AG10803 (cell line): ENCODE data around the gene PLXNB2.

Experiments
- DNase-seq: peaks from one replicate; pipeline ENCODE4 v3.0.0; 2010; ENCODE audit warnings: low read depth
- H3K4me3 ChIP-seq: 2 replicates; pipeline ENCODE4 v1.5.1; 2011; ENCODE audit warnings: mild to moderate bottlenecking, low read length, control low read depth
- TF ChIP-seq, protein P1 (sequence below): conservative IDR thresholded peaks from 2 replicates; pipeline ENCODE4 v1.5.1; 2011; ENCODE audit warnings: mild to moderate bottlenecking, low read length, control low read depth, inconsistent platforms

Gene PLXNB2

DNA sequence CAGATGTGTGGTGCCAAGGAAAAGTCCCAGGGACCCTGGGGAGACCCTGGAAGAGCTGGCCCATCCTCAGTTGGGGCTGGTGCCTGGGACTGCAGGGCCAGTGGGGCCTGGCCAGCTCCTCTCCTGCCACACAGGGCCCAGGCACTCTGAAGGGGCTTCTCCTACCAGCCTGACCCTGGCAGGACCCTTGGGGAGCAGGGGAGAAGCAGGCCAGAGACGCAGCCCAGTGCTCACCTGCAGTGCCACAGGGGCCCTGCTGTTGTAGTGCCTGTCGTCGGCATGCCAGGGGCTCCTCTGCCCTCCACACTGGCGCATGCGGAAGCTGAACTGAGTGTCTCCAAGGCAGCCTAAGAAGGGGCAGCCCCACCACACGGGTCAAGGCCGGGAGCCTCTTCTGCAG, 10.2 kb upstream of the PLXNB2 start:
- TF ChIP-seq, protein P1, sequence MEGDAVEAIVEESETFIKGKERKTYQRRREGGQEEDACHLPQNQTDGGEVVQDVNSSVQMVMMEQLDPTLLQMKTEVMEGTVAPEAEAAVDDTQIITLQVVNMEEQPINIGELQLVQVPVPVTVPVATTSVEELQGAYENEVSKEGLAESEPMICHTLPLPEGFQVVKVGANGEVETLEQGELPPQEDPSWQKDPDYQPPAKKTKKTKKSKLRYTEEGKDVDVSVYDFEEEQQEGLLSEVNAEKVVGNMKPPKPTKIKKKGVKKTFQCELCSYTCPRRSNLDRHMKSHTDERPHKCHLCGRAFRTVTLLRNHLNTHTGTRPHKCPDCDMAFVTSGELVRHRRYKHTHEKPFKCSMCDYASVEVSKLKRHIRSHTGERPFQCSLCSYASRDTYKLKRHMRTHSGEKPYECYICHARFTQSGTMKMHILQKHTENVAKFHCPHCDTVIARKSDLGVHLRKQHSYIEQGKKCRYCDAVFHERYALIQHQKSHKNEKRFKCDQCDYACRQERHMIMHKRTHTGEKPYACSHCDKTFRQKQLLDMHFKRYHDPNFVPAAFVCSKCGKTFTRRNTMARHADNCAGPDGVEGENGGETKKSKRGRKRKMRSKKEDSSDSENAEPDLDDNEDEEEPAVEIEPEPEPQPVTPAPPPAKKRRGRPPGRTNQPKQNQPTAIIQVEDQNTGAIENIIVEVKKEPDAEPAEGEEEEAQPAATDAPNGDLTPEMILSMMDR = no peak
- no peak for DNase-seq
- H3K4me3 ChIP-seq = no peak overlapping the region

DNA sequence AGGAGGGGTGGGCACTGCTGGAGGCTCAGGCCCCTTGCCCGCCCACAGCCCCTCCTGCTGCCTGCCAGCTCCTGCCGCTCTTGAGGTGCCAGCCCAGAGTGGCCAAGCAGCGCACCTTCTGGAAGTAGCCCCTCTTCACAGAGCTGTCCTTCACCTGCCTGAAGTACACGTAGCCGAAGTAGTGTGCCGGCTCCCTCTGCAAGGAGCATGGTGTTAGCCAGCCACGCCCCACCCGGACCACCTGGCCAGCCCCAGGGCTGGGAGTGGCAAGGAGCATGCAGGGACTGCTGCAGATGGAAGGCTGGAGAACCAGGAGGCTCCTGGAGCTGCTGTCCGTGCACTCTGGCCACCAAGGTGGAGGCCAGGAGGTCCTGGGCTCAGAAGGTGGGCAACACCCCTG, 9.7 kb upstream of the PLXNB2 start:
- no peak for DNase-seq
- H3K4me3 ChIP-seq = no peak overlapping the region
- TF ChIP-seq, protein P1 = no peak

DNA sequence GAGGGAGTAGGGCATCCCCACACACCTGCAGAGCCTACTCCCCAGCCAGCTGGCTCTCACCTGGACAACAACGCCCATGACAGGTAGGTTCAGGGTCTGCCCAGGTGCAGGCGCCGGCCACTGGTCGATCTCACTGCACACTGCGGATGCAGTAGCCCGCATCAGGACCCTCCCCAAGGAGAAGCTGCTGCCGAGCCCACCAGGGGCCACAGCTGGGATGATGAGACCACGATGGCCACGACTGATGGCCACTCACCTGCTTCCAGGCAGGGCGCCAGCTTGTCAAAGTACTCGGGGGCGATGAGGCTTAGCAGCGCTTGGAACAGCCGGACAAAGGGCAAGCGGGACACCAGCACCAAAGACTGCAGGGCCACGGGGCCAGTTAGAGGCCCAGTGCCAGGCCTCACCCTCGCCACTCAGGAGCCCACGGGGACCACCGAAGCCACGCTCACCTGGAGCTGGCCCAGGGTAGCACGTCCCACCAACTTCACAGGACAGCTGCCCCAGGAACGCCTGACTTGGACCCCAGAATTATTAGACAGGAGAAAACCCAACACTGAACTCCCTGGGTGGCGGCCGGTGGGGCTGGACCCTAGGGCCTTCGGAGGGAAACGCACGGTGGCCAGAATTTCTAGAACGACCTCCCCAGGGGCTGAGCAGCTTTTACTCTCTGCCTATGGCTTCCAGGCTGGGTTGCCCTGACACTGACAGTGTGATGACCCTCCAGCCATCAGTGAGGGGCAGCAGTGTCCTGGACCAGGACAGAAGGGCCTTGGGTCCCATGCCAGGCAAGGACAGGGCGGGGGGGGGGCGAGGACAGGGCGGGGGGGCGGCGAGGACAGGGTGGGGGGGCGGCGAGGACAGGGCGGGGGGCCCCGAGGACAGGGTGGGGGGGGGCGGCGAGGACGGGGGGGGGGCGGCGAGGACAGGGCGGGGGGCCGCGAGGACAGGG, 8.9 kb upstream of the PLXNB2 start:
- TF ChIP-seq, protein P1 = no peak

DNA sequence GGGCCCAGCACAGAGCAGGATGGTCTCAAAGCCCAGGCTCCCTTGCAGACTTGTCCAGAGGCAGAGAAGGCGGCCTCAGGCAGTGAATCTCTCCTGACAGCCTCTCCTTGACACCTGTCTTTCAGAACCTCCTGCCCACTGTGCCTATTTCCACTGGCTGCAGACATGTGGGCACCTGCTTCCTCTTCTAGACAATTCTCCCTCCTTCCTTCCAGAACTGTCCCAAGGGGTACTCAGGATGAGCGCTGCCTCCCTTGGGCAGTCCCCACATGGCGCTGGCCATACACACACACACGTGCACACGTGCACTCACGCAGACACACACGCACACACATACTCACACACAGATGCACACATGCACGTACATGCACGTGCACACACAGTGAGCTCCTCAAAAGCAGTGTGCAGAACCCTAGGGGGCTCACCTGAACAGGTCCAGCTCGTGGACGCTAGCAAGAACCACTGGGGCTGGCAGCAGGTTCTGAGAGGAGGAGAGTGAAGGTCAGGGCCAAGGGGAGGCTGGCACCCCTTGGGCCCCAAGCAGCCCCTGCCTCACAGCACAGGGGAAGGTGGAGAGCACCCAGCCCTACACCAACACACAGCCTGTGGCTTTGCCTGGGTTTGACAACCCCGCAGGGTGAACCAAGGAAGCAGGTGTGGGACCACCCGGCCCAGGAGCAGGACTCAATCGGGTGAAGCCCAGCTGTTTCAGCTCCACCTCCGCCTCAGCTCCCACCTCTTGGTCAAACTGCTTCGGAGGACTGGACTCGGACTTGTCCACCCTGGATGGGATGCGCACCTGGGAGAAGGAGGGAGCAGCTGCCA, 8.1 kb upstream of the PLXNB2 start:
- DNase-seq = no peak
- TF ChIP-seq, protein P1 = no peak
- no peak overlapping the region for H3K4me3 ChIP-seq

More for the DNA sequence above, 8.9 kb upstream of the PLXNB2 start:
- no peak for DNase-seq
- H3K4me3 ChIP-seq = no peak overlapping the region

DNA sequence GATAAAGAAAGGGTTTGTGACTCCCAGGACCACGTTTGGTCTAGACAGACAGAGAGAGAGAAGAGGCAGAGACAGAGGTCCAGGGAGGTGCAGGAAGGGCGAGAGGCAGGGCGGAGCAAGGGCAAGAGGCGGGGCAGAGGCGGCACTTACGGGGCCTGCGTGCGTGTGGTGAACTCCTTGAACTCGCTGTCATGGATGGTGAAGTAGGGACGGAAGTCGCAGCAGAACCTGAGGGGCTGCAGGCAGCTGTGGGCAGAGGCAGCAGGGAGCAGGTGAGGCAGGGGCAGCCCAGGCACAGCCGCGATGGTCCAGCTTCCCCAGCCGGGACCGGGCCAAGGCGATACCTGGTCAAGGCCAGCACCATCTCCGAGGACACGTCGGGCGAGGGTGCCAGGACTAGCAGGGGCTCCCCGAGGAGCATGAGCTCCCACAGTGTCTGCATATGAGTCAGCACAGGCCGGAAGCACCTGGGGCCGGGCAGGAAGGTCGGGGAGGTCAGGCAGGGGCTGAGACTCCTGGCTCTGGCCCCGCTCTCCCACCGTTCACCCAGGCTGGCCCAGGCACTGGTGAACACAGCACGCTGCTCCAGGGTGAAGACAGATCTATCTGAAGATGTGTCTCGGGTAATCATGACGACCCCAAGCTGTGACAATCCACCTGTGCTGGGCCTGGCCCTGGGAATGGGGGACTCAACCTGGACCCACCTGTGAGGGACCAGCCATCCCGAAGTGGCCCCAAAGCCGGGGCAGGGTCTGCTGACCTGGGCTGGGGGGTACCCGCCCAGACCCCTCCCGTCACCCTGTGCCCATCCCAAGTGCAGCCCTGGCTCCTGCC, 7.2 kb upstream of the PLXNB2 start:
- H3K4me3 ChIP-seq = no peak overlapping the region
- TF ChIP-seq, protein P1 = no peak
- DNase-seq = no peak

DNA sequence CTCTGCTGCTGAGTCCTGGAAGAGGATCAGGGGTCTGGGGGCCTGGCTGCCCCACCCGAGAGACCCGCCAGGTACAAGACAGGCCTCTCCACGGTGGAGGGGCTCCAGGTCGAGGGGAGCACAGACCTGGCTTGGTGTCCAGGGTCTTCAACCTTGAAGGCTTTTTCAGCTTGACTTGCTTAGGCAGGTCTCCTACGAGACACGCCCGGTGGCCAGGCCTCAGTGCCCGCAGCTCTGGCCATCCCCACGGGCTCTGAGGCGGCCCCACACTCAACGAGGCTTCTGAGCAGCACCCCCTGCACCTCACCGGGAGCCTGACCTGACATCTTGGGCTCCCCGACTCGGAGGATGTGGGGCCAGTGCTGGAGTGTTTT, 6.6 kb upstream of the PLXNB2 start:
- H3K4me3 ChIP-seq = no peak overlapping the region
- TF ChIP-seq, protein P1 = no peak
- no peak for DNase-seq
